GM18858 (cell line): ENCODE data around the gene MPO.

Source experiments
- ATAC-seq: cut with Tn5 transposase; IDR thresholded peaks from one replicate; pipeline ENCODE4 v1.9.1; 2021; ENCODE audit not compliant: unreplicated experiment

Gene MPO

GRCh38 chr17:58280480-58281217 lies at the start of gene MPO:
TSS of gene MPO (minus strand) at chr17:58280935. CDS start at chr17:58280758, 177 bp downstream.
- no peak for ATAC-seq

- ATAC-seq, result peak; percentile 25
These were observed 49.2 kb upstream of the MPO start for GRCh38 chr17:58329810-58330537.

GRCh38 chr17:58329035-58329809 lies 48.5 kb upstream of the MPO start:
- peak; percentile 36 for ATAC-seq

GRCh38 chr17:58328195-58329034 lies 47.7 kb upstream of the MPO start, which contains the start of gene TSPOAP1:
TSS of gene TSPOAP1 (minus strand) at chr17:58328795. CDS start at chr17:58327920, 875 bp downstream.
- ATAC-seq, result no peak

- no peak for ATAC-seq
These were observed 46.8 kb upstream of the MPO start for GRCh38 chr17:58327363-58328194.

- ATAC-seq, result no peak
These were observed 46.1 kb upstream of the MPO start for GRCh38 chr17:58326609-58327362.

GRCh38 chr17:58325976-58326468 lies 45.3 kb upstream of the MPO start:
- no peak for ATAC-seq

GRCh38 chr17:58325289-58325726 lies 44.6 kb upstream of the MPO start:
- no peak for ATAC-seq

- no peak for ATAC-seq
These were observed 43.9 kb upstream of the MPO start for GRCh38 chr17:58324409-58325288.

- ATAC-seq, result no peak
These were observed 43.3 kb upstream of the MPO start for GRCh38 chr17:58324056-58324408.

- no peak for ATAC-seq
These were observed 42.8 kb upstream of the MPO start for GRCh38 chr17:58323366-58324055.

- no peak for ATAC-seq
These were observed 41.9 kb upstream of the MPO start for GRCh38 chr17:58322581-58323185.

GRCh38 chr17:58321571-58322525 lies 41.1 kb upstream of the MPO start:
- no peak for ATAC-seq

- ATAC-seq, result no peak
These were observed 40.0 kb upstream of the MPO start for GRCh38 chr17:58320570-58321323.

GRCh38 chr17:58320163-58320558 lies 39.4 kb upstream of the MPO start:
- ATAC-seq, result no peak
